GM23338 (cell line): Measurements from ENCODE around the gene KCNMB2. TPM values are rescaled to one million over a fixed set of nuclear protein-coding genes. Genes with fewer than 3 reads are reported as not detected.

ENCODE experiments used
- ATAC-seq: fragments of 200-7000 bp; cut with Tn5 transposase; 3 replicates; pipeline ENCODE4 v1.9.1; 2020
- DNase-seq: peaks from one replicate; pipeline ENCODE4 v3.0.0-alpha.2; 2015; ENCODE audit warnings: low spot score
- H2AFZ ChIP-seq: fragments of 200-600 bp; sonication (generic); 2 replicates; pipeline ENCODE4 v1.8.0; 2016; ENCODE audit warnings: antibody characterized with exemption, mild to moderate bottlenecking, moderate library complexity
- H3F3A ChIP-seq: fragments of 200-600 bp; sonication (generic); replicated peaks from 2 replicates; pipeline ENCODE4 v1.8.0; 2017; ENCODE audit warnings: antibody characterized with exemption, mixed run types, low read depth
- H3K27ac ChIP-seq: fragments of 200-600 bp; sonication (generic); 2 replicates; pipeline ENCODE4 v1.6.1; 2016; ENCODE audit warnings: low read depth
- H3K27me3 ChIP-seq: fragments of 200-600 bp; sonication (generic); 2 replicates; pipeline ENCODE4 v1.8.0; 2016; ENCODE audit warnings: mild to moderate bottlenecking, mixed run types, moderate library complexity; ENCODE audit not compliant: insufficient read depth
- H3K36me3 ChIP-seq: fragments of 200-600 bp; sonication (generic); 2 replicates; pipeline ENCODE4 v1.8.0; 2016; ENCODE audit warnings: mild to moderate bottlenecking; ENCODE audit not compliant: insufficient read depth
- H3K4me1 ChIP-seq: fragments of 200-600 bp; sonication (generic); 2 replicates; pipeline ENCODE4 v1.8.0; 2016; ENCODE audit warnings: mild to moderate bottlenecking, moderate library complexity; ENCODE audit not compliant: insufficient read depth
- H3K4me2 ChIP-seq: fragments of 200-600 bp; sonication (generic); 2 replicates; pipeline ENCODE4 v1.7.1; 2017; ENCODE audit warnings: mixed run types
- H3K4me3 ChIP-seq: fragments of 200-600 bp; sonication (generic); 2 replicates; pipeline ENCODE4 v1.6.1; 2016; ENCODE audit warnings: mixed run types
- H3K79me2 ChIP-seq: fragments of 200-600 bp; sonication (generic); replicated peaks from 2 replicates; pipeline ENCODE4 v1.8.0; 2017; ENCODE audit warnings: mild to moderate bottlenecking; ENCODE audit not compliant: insufficient read depth
- H3K9me2 ChIP-seq: fragments of 200-600 bp; sonication (generic); 2 replicates; pipeline ENCODE4 v1.8.0; 2017; ENCODE audit not compliant: insufficient read depth
- H4K20me1 ChIP-seq: fragments of 200-600 bp; sonication (generic); replicated peaks from 2 replicates; pipeline ENCODE4 v1.8.0; 2017; ENCODE audit warnings: mild to moderate bottlenecking; ENCODE audit not compliant: insufficient read depth
- H3K27ac Mint-ChIP-seq: 2 replicates; pipeline ENCODE4 v1.8.0; 2020; ENCODE audit warnings: inconsistent platforms, mild to moderate bottlenecking, moderate library complexity, mixed read lengths
- H3K27me3 Mint-ChIP-seq: 3 replicates; pipeline ENCODE4 v1.8.0; 2022; ENCODE audit warnings: low read depth, mild to moderate bottlenecking, moderate library complexity, mixed read lengths, inconsistent platforms; ENCODE audit not compliant: insufficient read depth, poor library complexity
- H3K36me3 Mint-ChIP-seq: 3 replicates; pipeline ENCODE4 v1.8.0; 2021; ENCODE audit warnings: low read depth, mild to moderate bottlenecking, inconsistent platforms, moderate library complexity, mixed read lengths
- H3K4me1 Mint-ChIP-seq: 3 replicates; pipeline ENCODE4 v1.8.0; 2020; ENCODE audit warnings: mild to moderate bottlenecking, inconsistent platforms, mixed read lengths
- H3K4me3 Mint-ChIP-seq: 3 replicates; pipeline ENCODE4 v1.8.0; 2021; ENCODE audit warnings: moderate library complexity, mild to moderate bottlenecking, inconsistent platforms, mixed read lengths
- H3K9me3 Mint-ChIP-seq: 3 replicates; pipeline ENCODE4 v1.8.0; 2020; ENCODE audit warnings: moderate library complexity, mild to moderate bottlenecking, inconsistent platforms, mixed read lengths
- CREB1 ChIP-seq: fragments of 250-450 bp; sonication (Bioruptor Pico); IDR thresholded peaks from 2 replicates; pipeline ENCODE4 v1.5.0; 2020; ENCODE audit warnings: low read depth, mild to moderate bottlenecking, moderate library complexity
- EZH2 ChIP-seq: fragments of 200-600 bp; sonication (generic); IDR thresholded peaks from one replicate; pipeline ENCODE4 v1.8.0; 2017; ENCODE audit warnings: antibody characterized with exemption, mild to moderate bottlenecking, low read depth; ENCODE audit not compliant: unreplicated experiment
- EZH2phosphoT487 ChIP-seq: fragments of 200-600 bp; sonication (generic); IDR thresholded peaks from one replicate; pipeline ENCODE4 v1.8.1; 2018; ENCODE audit warnings: antibody characterized with exemption; ENCODE audit not compliant: unreplicated experiment
- JUNB ChIP-seq: IDR thresholded peaks from one replicate; pipeline ENCODE4 v1.6.1; 2016; ENCODE audit warnings: antibody characterized with exemption; ENCODE audit not compliant: unreplicated experiment
- NANOG ChIP-seq: IDR thresholded peaks from 2 replicates; pipeline ENCODE4 v1.6.1; 2016; ENCODE audit warnings: antibody characterized with exemption, borderline replicate concordance
- STAT1 ChIP-seq: IDR thresholded peaks from one replicate; pipeline ENCODE4 v1.6.1; 2016; ENCODE audit warnings: antibody characterized with exemption; ENCODE audit not compliant: unreplicated experiment
- ZNF114 ChIP-seq: fragments of 250-450 bp; sonication (Bioruptor Pico); IDR thresholded peaks from 2 replicates; pipeline ENCODE4 v1.5.0; 2020; ENCODE audit warnings: mild to moderate bottlenecking, moderate library complexity
- ZNF331 ChIP-seq: fragments of 250-450 bp; sonication (Bioruptor Pico); IDR thresholded peaks from 2 replicates; pipeline ENCODE4 v1.5.0; 2020; ENCODE audit warnings: low read depth, mild to moderate bottlenecking, moderate library complexity
- polyA plus RNA-seq: library from polyadenylated mRNA; unstranded; fragments of >200 nt; fragmentation: Nextera tagmentation; extraction: Ambion mirVana; gene quantifications from 2 replicates; pipeline ENCODE4 v1.2.1, GENCODE V29; 2016
- total RNA-seq: library from RNA; depleted of rRNA; stranded (reverse); fragments of >200 nt; shearing (Covaris generic); gene quantifications from 2 replicates; pipeline ENCODE4 v1.2.3, GENCODE V29; 2014
- TF ChIP-seq, protein P1 (sequence below): IDR thresholded peaks from one replicate; pipeline ENCODE4 v1.6.1; 2018; ENCODE audit warnings: antibody characterized with exemption; ENCODE audit not compliant: unreplicated experiment
- TF ChIP-seq, protein P2 (sequence below), 2 experiments: fragments of 200-600 bp in 1 of 2; sonication (generic) in 1 of 2; conservative IDR thresholded peaks; 2 replicates each; pipeline versions ENCODE4 v1.5.1 to v1.6.1; 2016 to 2017; ENCODE audit warnings: antibody characterized with exemption in 2 of 2, low read depth in 2 of 2, mild to moderate bottlenecking in 2 of 2, moderate library complexity in 1 of 2
- TF ChIP-seq, protein P3 (sequence below): IDR thresholded peaks from 2 replicates; pipeline ENCODE4 v1.6.1; 2016; ENCODE audit warnings: antibody characterized with exemption

KCNMB2 gene
- total and polyA plus RNA-seq, 2 experiments from 2014 or later, result 0.53 TPM; not detected in 1

DNA sequence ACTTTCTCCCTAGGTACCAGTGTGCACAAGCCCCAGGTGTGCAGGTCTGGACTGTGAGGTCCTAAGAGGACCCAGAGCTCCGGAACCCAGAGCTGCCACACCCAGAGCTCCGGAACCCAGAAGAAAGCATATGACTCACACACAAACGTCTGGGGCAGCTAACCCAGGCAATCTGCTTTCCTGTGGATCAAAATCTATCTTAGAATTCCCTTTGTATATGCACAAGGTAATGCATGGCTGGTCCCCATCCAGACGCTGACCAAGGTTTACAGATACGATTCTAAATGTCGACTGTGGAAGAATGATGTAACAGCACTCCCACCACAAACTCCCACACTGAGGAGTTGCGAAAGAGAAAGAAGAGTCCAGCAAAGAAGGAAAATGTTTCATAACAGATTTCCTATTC lies 15.7 kb downstream of the KCNMB2 start (continued):
- TF ChIP-seq, protein P1, sequence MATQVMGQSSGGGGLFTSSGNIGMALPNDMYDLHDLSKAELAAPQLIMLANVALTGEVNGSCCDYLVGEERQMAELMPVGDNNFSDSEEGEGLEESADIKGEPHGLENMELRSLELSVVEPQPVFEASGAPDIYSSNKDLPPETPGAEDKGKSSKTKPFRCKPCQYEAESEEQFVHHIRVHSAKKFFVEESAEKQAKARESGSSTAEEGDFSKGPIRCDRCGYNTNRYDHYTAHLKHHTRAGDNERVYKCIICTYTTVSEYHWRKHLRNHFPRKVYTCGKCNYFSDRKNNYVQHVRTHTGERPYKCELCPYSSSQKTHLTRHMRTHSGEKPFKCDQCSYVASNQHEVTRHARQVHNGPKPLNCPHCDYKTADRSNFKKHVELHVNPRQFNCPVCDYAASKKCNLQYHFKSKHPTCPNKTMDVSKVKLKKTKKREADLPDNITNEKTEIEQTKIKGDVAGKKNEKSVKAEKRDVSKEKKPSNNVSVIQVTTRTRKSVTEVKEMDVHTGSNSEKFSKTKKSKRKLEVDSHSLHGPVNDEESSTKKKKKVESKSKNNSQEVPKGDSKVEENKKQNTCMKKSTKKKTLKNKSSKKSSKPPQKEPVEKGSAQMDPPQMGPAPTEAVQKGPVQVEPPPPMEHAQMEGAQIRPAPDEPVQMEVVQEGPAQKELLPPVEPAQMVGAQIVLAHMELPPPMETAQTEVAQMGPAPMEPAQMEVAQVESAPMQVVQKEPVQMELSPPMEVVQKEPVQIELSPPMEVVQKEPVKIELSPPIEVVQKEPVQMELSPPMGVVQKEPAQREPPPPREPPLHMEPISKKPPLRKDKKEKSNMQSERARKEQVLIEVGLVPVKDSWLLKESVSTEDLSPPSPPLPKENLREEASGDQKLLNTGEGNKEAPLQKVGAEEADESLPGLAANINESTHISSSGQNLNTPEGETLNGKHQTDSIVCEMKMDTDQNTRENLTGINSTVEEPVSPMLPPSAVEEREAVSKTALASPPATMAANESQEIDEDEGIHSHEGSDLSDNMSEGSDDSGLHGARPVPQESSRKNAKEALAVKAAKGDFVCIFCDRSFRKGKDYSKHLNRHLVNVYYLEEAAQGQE, result no peak
- TF ChIP-seq EZH2phosphoT487 (no peak), NANOG (no peak), ZNF114 (CRISPR knock-in tag) (no peak), STAT1 (no peak)
- TF ChIP-seq, protein P2, sequence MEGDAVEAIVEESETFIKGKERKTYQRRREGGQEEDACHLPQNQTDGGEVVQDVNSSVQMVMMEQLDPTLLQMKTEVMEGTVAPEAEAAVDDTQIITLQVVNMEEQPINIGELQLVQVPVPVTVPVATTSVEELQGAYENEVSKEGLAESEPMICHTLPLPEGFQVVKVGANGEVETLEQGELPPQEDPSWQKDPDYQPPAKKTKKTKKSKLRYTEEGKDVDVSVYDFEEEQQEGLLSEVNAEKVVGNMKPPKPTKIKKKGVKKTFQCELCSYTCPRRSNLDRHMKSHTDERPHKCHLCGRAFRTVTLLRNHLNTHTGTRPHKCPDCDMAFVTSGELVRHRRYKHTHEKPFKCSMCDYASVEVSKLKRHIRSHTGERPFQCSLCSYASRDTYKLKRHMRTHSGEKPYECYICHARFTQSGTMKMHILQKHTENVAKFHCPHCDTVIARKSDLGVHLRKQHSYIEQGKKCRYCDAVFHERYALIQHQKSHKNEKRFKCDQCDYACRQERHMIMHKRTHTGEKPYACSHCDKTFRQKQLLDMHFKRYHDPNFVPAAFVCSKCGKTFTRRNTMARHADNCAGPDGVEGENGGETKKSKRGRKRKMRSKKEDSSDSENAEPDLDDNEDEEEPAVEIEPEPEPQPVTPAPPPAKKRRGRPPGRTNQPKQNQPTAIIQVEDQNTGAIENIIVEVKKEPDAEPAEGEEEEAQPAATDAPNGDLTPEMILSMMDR (conservative IDR thresholded peaks at IDR 0.05; ENCODE audit: low read depth in 2 of 2), result no peak

DNA sequence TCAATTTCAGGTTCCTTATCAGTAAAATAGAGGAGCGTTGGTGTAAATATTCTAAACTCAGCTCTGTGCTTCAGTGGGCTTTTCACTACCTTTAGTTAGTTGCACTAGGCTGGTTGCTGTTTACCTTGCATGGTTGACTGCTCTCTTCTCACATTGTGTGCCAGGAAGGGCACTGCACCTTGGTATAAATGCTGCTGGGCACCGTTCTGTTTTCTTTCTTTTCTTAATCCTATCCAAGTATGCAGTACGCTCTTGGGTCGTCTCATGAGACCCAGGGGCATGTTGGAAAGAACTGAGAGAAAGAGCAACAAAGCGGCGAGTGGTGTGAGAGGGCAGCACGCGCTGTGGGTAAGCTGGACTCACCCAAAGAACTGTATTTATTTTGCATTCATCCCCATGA lies 22.4 kb downstream of the KCNMB2 start:
- Histone ChIP-seq H3K4me2 (no peak overlapping the region), H3K4me1 (peaks cover 11% of the 10 kb centered on the region; the same call in 1 of the 2 replicates), H3K4me3 (no peak overlapping the region), H3F3A (no peaks in the 10 kb centered on the region), H3K36me3 (no peaks in the 10 kb centered on the region), H3K27ac (no peak overlapping the region), H4K20me1 (no peaks in the 10 kb centered on the region), H3K27me3 (no peaks in the 10 kb centered on the region), H3K9me2 (peaks cover 22% of the 10 kb centered on the region), H2AFZ (peak overlapping the region; percentile 43; the same call in 1 of the 2 replicates), H3K79me2 (no peaks in the 10 kb centered on the region)
- Mint-ChIP-seq H3K36me3 (no peaks in the 10 kb centered on the region), H3K27ac (no peak overlapping the region), H3K27me3 (peaks cover 2% of the 10 kb centered on the region), H3K4me1 (peaks cover 7% of the 10 kb centered on the region), H3K9me3 (no peaks in the 10 kb centered on the region), H3K4me3 (no peak overlapping the region)
- DNase-seq, result peak; percentile 5
- no peak for ATAC-seq
- no peak for TF ChIP-seq EZH2
- no peak for TF ChIP-seq ZNF331
- TF ChIP-seq STAT1, result no peak
- no peak for TF ChIP-seq NANOG
- TF ChIP-seq, protein P3, sequence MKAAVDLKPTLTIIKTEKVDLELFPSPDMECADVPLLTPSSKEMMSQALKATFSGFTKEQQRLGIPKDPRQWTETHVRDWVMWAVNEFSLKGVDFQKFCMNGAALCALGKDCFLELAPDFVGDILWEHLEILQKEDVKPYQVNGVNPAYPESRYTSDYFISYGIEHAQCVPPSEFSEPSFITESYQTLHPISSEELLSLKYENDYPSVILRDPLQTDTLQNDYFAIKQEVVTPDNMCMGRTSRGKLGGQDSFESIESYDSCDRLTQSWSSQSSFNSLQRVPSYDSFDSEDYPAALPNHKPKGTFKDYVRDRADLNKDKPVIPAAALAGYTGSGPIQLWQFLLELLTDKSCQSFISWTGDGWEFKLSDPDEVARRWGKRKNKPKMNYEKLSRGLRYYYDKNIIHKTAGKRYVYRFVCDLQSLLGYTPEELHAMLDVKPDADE, result no peak
- TF ChIP-seq CREB1, result no peak
- TF ChIP-seq, protein P1, result no peak
- TF ChIP-seq JUNB, result no peak
- TF ChIP-seq, protein P2 (conservative IDR thresholded peaks at IDR 0.05; ENCODE audit: low read depth in 2 of 2), result no peak
